Nephron (organoid): ENCODE data around the gene TUBB4B.

ENCODE experiments used
- H3K27ac Mint-ChIP-seq, 3 experiments: 2 replicates each; pipeline ENCODE4 v1.8.0; 2020; ENCODE audit warnings: mixed read lengths in 3 of 3, mild to moderate bottlenecking in 2 of 3, moderate library complexity in 1 of 3
- H3K27me3 Mint-ChIP-seq: 2 replicates; pipeline ENCODE4 v1.8.0; 2021; ENCODE audit warnings: low read depth, mild to moderate bottlenecking, moderate library complexity, mixed read lengths
- H3K36me3 Mint-ChIP-seq: 2 replicates; pipeline ENCODE4 v1.8.0; 2020; ENCODE audit warnings: low read depth, mixed read lengths
- H3K4me1 Mint-ChIP-seq: 2 replicates; pipeline ENCODE4 v1.8.0; 2020; ENCODE audit warnings: mixed read lengths
- H3K4me3 Mint-ChIP-seq, 3 experiments: 2 replicates each; pipeline ENCODE4 v1.8.0; 2020; ENCODE audit warnings: mild to moderate bottlenecking in 3 of 3, mixed read lengths in 3 of 3, moderate library complexity in 2 of 3
- H3K9me3 Mint-ChIP-seq: 2 replicates; pipeline ENCODE4 v1.8.0; 2020; ENCODE audit warnings: mixed read lengths
- CTCF ChIP-seq, 3 experiments: fragments of 200-600 bp; sonication (generic); IDR thresholded peaks; one replicate each; pipeline ENCODE4 v1.5.0; 2021; ENCODE audit warnings: antibody characterized with exemption in 3 of 3; ENCODE audit not compliant: unreplicated experiment in 3 of 3

TUBB4B gene

GRCh38 chr9:137229903-137230704, 11.0 kb upstream of the TUBB4B start:
- Mint-ChIP-seq H3K36me3 (no peaks in the 10 kb centered on the region), H3K27me3 (peaks cover 7% of the 10 kb centered on the region), H3K9me3 (no peaks in the 10 kb centered on the region), H3K4me3 (no peak overlapping the region), H3K27ac (peak overlapping the region in 2 of 3 experiments; percentile 72 to 73), H3K4me1 (peaks cover 9% of the 10 kb centered on the region)
- no peak for TF ChIP-seq CTCF (IDR thresholded peaks at IDR 0.05; ENCODE audit: unreplicated experiment in 3 of 3)

GRCh38 chr9:137230705-137231371, 10.2 kb upstream of the TUBB4B start, which contains the start of gene SLC34A3:
Gene SLC34A3, plus strand, starts transcription at chr9:137230901. Its CDS starts 802 bp downstream, at chr9:137231703.
- Mint-ChIP-seq H3K4me3 (no peak within 1 kb of the TSS), H3K27ac (peak within 1 kb of the TSS in 2 of 3 experiments; percentile 72 to 73), H3K27me3 (peaks cover 9% of the 10 kb centered on the region), H3K36me3 (no peaks in the 10 kb centered on the region), H3K4me1 (peaks cover 9% of the 10 kb centered on the region), H3K9me3 (no peaks in the 10 kb centered on the region)
- no peak for TF ChIP-seq CTCF (IDR thresholded peaks at IDR 0.05; ENCODE audit: unreplicated experiment in 3 of 3)

- Mint-ChIP-seq H3K4me1 (peaks cover 9% of the 10 kb centered on the region), H3K36me3 (no peaks in the 10 kb centered on the region)
- no peak for TF ChIP-seq CTCF (IDR thresholded peaks at IDR 0.05; ENCODE audit: unreplicated experiment in 3 of 3)
Observed at GRCh38 chr9:137231372-137232039, 9.6 kb upstream of the TUBB4B start.

DNA sequence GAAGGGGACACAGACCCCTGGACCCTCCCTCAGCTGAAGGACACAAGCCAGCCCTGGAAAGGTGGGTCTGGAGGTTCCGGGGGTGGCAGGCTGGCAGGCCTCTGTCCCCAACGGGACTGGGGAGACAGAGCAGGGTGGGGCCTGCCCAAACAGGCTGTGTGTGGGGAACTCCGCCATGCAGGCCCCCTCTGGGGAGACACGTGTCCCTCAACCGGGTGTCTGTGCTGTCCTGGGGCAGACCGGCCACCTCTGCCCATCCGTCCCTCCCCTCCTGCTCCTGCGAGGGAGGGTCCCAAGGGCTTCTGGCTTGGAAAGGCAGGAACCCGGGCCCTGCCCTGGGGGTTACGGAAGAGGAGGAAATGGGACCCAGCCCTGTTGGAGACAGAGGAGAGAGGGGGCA, 9.0 kb upstream of the TUBB4B start:
- Mint-ChIP-seq H3K9me3 (no peaks in the 10 kb centered on the region), H3K27me3 (peaks cover 9% of the 10 kb centered on the region), H3K4me1 (peaks cover 9% of the 10 kb centered on the region), H3K4me3 (no peak overlapping the region), H3K36me3 (no peaks in the 10 kb centered on the region), H3K27ac (no peak overlapping the region)
- no peak for TF ChIP-seq CTCF (IDR thresholded peaks at IDR 0.05; ENCODE audit: unreplicated experiment in 3 of 3)

More at GRCh38 chr9:137231372-137232039, 9.6 kb upstream of the TUBB4B start:
- Mint-ChIP-seq H3K27ac (no peak overlapping the region), H3K4me3 (no peak overlapping the region), H3K9me3 (no peaks in the 10 kb centered on the region), H3K27me3 (peaks cover 9% of the 10 kb centered on the region)

DNA sequence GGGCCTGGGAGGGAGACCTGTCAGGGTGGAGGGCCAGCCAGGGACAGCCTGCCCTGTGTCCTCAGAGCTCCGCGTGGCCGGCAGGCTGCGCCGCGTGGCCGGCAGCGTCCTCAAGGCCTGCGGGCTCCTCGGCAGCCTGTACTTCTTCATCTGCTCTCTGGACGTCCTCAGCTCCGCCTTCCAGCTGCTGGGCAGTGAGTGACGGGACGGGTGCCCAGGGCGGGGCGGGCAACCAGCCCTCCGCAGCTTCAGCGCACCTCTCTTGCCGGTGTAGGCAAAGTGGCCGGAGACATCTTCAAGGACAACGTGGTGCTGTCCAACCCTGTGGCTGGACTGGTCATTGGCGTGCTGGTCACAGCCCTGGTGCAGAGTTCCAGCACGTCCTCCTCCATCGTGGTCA, 8.6 kb upstream of the TUBB4B start:
- no peaks in the 10 kb centered on the region for H3K9me3 Mint-ChIP-seq
- peaks cover 10% of the 10 kb centered on the region for H3K4me1 Mint-ChIP-seq
- H3K4me3 Mint-ChIP-seq, result no peak overlapping the region
- H3K36me3 Mint-ChIP-seq, result no peaks in the 10 kb centered on the region
- TF ChIP-seq CTCF (IDR thresholded peaks at IDR 0.05; ENCODE audit: unreplicated experiment in 3 of 3), result no peak
- H3K27ac Mint-ChIP-seq, result no peak overlapping the region
- H3K27me3 Mint-ChIP-seq, result peaks cover 8% of the 10 kb centered on the region
